PFSK-1 (cell line): ENCODE measurements around the gene PPARG.

Experiments
- POLR2AphosphoS5 ChIP-seq: IDR thresholded peaks from 2 replicates; pipeline ENCODE4 v1.6.1; 2012; ENCODE audit warnings: low read depth, mild to moderate bottlenecking, control low read depth, low read length, moderate library complexity
- REST ChIP-seq, 2 experiments: IDR thresholded peaks; 2 replicates each; pipeline versions ENCODE4 v1.6.1 to v1.8.0; 2011 to 2012; ENCODE audit warnings: low read depth in 2 of 2, low read length in 2 of 2, control low read depth in 1 of 2, inconsistent platforms in 1 of 2, mild to moderate bottlenecking in 1 of 2, moderate library complexity in 1 of 2; ENCODE audit not compliant: insufficient read depth in 1 of 2
- SIN3A ChIP-seq: IDR thresholded peaks from 2 replicates; pipeline ENCODE4 v1.6.1; 2012; ENCODE audit warnings: mild to moderate bottlenecking, low read length, moderate library complexity, borderline replicate concordance; ENCODE audit not compliant: insufficient read depth
- TAF1 ChIP-seq: IDR thresholded peaks from 2 replicates; pipeline ENCODE4 v1.6.1; 2012; ENCODE audit warnings: low read length, control low read depth, borderline replicate concordance; ENCODE audit not compliant: insufficient read depth

GRCh38 chr3:12336099-12336498, 47.2 kb downstream of the PPARG start:
- TF ChIP-seq POLR2AphosphoS5: no peak
- no peak for TF ChIP-seq REST (IDR thresholded peaks at IDR 0.05; ENCODE audit: insufficient read depth in 1 of 2, low read depth in 2 of 2, low read length in 2 of 2)
- no peak for TF ChIP-seq TAF1
- TF ChIP-seq SIN3A: no peak
